WTC11 (cell line): ENCODE data around the gene OS9. TPM values are rescaled to one million over a fixed set of nuclear protein-coding genes. Genes with fewer than 3 reads are reported as not detected.

Experiments used
- ATAC-seq: fragments of 200-7000 bp; cut with Tn5 transposase; 2 replicates; pipeline ENCODE4 v1.10.0; 2021; ENCODE audit warnings: mild to moderate bottlenecking, moderate library complexity
- CTCF ChIA-PET: fragments of 300-600 bp; sonication (Branson Sonifier 250); formaldehyde crosslinking; loops from one replicate; lab custom pipeline; 2021; ENCODE audit warnings: antibody characterized with exemption; lab: Charles Lee
- POLR2A ChIA-PET: fragments of 350-600 bp; sonication (Branson Sonifier 250); formaldehyde crosslinking; loops from one replicate; lab custom pipeline; 2021; ENCODE audit warnings: antibody characterized with exemption; lab: Charles Lee
- DNase-seq: peaks from one replicate; pipeline ENCODE4 v3.0.0; 2021; ENCODE audit warnings: low spot score
- H3K27ac Mint-ChIP-seq: 2 replicates; pipeline ENCODE4 v1.8.0; 2021; ENCODE audit warnings: mixed read lengths
- H3K27me3 Mint-ChIP-seq: 2 replicates; pipeline ENCODE4 v1.8.0; 2021; ENCODE audit warnings: low read depth, mild to moderate bottlenecking, moderate library complexity, mixed read lengths
- H3K36me3 Mint-ChIP-seq: 2 replicates; pipeline ENCODE4 v1.8.0; 2021; ENCODE audit warnings: mixed read lengths
- H3K4me1 Mint-ChIP-seq: 2 replicates; pipeline ENCODE4 v1.8.0; 2022; ENCODE audit warnings: mixed read lengths
- H3K4me3 Mint-ChIP-seq: 2 replicates; pipeline ENCODE4 v1.8.0; 2021; ENCODE audit warnings: mild to moderate bottlenecking, moderate library complexity, mixed read lengths
- H3K9me3 Mint-ChIP-seq: 2 replicates; pipeline ENCODE4 v1.8.0; 2021; ENCODE audit warnings: mixed read lengths
- FOXJ3 ChIP-seq: sonication (generic); formaldehyde crosslinking; IDR thresholded peaks from 2 replicates; pipeline ENCODE4 v1.9.0; 2021; ENCODE audit warnings: missing genetic modification reagents, mild to moderate bottlenecking, borderline replicate concordance
- MXD4 ChIP-seq: fragments of 250-450 bp; sonication (Bioruptor Pico); IDR thresholded peaks from 2 replicates; pipeline ENCODE4 v1.8.0; 2021; ENCODE audit warnings: mild to moderate bottlenecking, moderate library complexity, borderline replicate concordance
- NFE2L1 ChIP-seq: sonication (generic); formaldehyde crosslinking; IDR thresholded peaks from 2 replicates; pipeline ENCODE4 v1.8.1; 2023; ENCODE audit warnings: missing genetic modification reagents
- NR2C2 ChIP-seq: sonication (generic); formaldehyde crosslinking; IDR thresholded peaks from 2 replicates; pipeline ENCODE4 v1.8.0; 2022; ENCODE audit warnings: mild to moderate bottlenecking, missing genetic modification reagents
- RELA ChIP-seq: sonication (generic); formaldehyde crosslinking; IDR thresholded peaks from 2 replicates; pipeline ENCODE4 v1.8.1; 2022; ENCODE audit warnings: missing genetic modification reagents, mild to moderate bottlenecking, borderline replicate concordance
- TCF7 ChIP-seq: sonication (generic); formaldehyde crosslinking; IDR thresholded peaks from 2 replicates; pipeline ENCODE4 v1.8.0; 2022; ENCODE audit warnings: mild to moderate bottlenecking, low read depth, missing genetic modification reagents, moderate library complexity
- TP53 ChIP-seq: sonication (generic); formaldehyde crosslinking; IDR thresholded peaks from 2 replicates; pipeline ENCODE4 v1.8.1; 2023; ENCODE audit warnings: mild to moderate bottlenecking, missing genetic modification reagents
- ZBTB21 ChIP-seq: sonication (generic); formaldehyde crosslinking; IDR thresholded peaks from 2 replicates; pipeline ENCODE4 v1.8.1; 2023; ENCODE audit warnings: mild to moderate bottlenecking, missing genetic modification reagents, borderline replicate concordance
- ZNF121 ChIP-seq: sonication (generic); formaldehyde crosslinking; IDR thresholded peaks from 2 replicates; pipeline ENCODE4 v1.8.0; 2023; ENCODE audit warnings: missing genetic modification reagents
- ZNF138 ChIP-seq: sonication (generic); formaldehyde crosslinking; conservative IDR thresholded peaks from 2 replicates; pipeline ENCODE4 v1.8.1; 2022; ENCODE audit warnings: mild to moderate bottlenecking, moderate library complexity, missing genetic modification reagents
- ZNF232 ChIP-seq: sonication (generic); formaldehyde crosslinking; IDR thresholded peaks from 2 replicates; pipeline ENCODE4 v1.8.0; 2022; ENCODE audit warnings: mild to moderate bottlenecking, missing genetic modification reagents
- ZNF396 ChIP-seq: fragments of 250-450 bp; sonication (Bioruptor Pico); IDR thresholded peaks from 2 replicates; pipeline ENCODE4 v1.8.0; 2021; ENCODE audit warnings: mild to moderate bottlenecking, moderate library complexity, borderline replicate concordance
- total RNA-seq: library from RNA; stranded (reverse); gene quantifications from 3 replicates; pipeline ENCODE4 v1.2.3, GENCODE V29; 2021
- TF ChIP-seq, protein P1 (sequence below): fragments of 200-600 bp; IDR thresholded peaks from 2 replicates; pipeline ENCODE4 v1.8.0; 2022; ENCODE audit warnings: antibody characterized with exemption
- TF ChIP-seq, protein P2 (sequence below): sonication (generic); formaldehyde crosslinking; IDR thresholded peaks from 2 replicates; pipeline ENCODE4 v1.8.1; 2023; ENCODE audit warnings: mild to moderate bottlenecking, missing genetic modification reagents
- TF ChIP-seq, protein P3 (sequence below): fragments of 250-450 bp; sonication (Bioruptor Pico); IDR thresholded peaks from 2 replicates; pipeline ENCODE4 v1.9.0; 2021; ENCODE audit warnings: mild to moderate bottlenecking
- TF ChIP-seq, protein P4 (sequence below): sonication (generic); formaldehyde crosslinking; IDR thresholded peaks from 2 replicates; pipeline ENCODE4 v1.8.1; 2023; ENCODE audit warnings: mild to moderate bottlenecking, missing genetic modification reagents, borderline replicate concordance
- TF ChIP-seq, protein P5 (sequence below): sonication (generic); formaldehyde crosslinking; IDR thresholded peaks from 2 replicates; pipeline ENCODE4 v1.8.1; 2022; ENCODE audit warnings: mild to moderate bottlenecking, moderate library complexity, missing genetic modification reagents
- TF ChIP-seq, protein P6 (sequence below): sonication (generic); formaldehyde crosslinking; IDR thresholded peaks from 2 replicates; pipeline ENCODE4 v1.8.1; 2023; ENCODE audit warnings: mild to moderate bottlenecking, moderate library complexity, missing genetic modification reagents
- TF ChIP-seq, protein P7 (sequence below): sonication (generic); formaldehyde crosslinking; IDR thresholded peaks from 2 replicates; pipeline ENCODE4 v1.8.0; 2023; ENCODE audit warnings: missing genetic modification reagents
- TF ChIP-seq, protein P8 (sequence below): sonication (generic); formaldehyde crosslinking; IDR thresholded peaks from 2 replicates; pipeline ENCODE4 v1.8.0; 2022; ENCODE audit warnings: mild to moderate bottlenecking, missing genetic modification reagents
- TF ChIP-seq, protein P9 (sequence below): fragments of 250-450 bp; sonication (Bioruptor Pico); IDR thresholded peaks from 2 replicates; pipeline ENCODE4 v1.9.0; 2021; ENCODE audit warnings: moderate library complexity, mild to moderate bottlenecking, inconsistent platforms, borderline replicate concordance

OS9 gene
- total RNA-seq, 1 experiment from 2014 or later: 77.5 TPM

DNA sequence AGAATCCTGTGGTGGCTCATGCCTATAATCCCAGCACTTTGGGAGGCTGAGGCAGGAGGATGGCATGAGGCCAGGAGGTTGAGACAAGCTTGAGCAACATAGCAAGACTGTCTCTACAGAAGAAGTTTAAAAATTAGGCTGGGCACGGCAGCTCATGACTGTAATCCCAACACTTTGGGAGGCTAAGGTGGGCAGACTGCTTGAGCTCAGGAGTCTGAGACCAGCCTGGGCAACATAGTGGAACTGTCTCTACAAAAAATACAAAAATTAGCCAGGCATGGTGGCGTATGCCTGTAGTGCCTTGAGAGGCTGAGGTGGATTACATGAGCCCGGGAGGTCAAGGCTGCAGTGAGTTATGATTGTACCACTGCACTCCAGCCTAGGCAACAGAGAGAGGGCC is 73.9 kb downstream of the OS9 start (continued):
- TF ChIP-seq RELA (CRISPR knock-in tag) (no peak), NFE2L1 (CRISPR knock-in tag) (no peak), FOXJ3 (CRISPR knock-in tag) (no peak), MXD4 (no peak), ZNF232 (CRISPR knock-in tag) (no peak), NR2C2 (CRISPR knock-in tag) (no peak), TCF7 (CRISPR knock-in tag) (no peak)

DNA sequence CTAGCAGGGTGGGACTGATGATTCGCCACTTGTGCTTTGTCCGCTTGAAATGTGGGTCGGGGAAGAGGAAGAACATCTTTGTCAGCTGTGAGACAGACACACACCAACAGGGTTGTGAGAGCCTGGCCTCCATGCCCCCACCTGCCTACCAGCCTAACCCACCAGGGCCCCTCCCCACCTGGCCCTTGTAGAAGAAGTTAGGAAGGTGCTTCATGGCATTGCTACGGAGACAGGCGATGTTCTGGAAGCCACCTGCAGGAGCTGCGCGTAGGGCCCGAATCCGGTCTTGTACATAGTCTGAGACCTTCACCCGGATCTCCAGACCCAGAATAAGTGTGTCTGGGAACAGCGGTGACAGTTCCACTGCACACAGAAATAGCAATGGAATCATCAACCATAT is 75.7 kb downstream of the OS9 start:
- CTCF ChIA-PET: no interaction called here
- ATAC-seq: no peak
- TF ChIP-seq, protein P1, sequence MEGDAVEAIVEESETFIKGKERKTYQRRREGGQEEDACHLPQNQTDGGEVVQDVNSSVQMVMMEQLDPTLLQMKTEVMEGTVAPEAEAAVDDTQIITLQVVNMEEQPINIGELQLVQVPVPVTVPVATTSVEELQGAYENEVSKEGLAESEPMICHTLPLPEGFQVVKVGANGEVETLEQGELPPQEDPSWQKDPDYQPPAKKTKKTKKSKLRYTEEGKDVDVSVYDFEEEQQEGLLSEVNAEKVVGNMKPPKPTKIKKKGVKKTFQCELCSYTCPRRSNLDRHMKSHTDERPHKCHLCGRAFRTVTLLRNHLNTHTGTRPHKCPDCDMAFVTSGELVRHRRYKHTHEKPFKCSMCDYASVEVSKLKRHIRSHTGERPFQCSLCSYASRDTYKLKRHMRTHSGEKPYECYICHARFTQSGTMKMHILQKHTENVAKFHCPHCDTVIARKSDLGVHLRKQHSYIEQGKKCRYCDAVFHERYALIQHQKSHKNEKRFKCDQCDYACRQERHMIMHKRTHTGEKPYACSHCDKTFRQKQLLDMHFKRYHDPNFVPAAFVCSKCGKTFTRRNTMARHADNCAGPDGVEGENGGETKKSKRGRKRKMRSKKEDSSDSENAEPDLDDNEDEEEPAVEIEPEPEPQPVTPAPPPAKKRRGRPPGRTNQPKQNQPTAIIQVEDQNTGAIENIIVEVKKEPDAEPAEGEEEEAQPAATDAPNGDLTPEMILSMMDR: no peak
- TF ChIP-seq, protein P2, sequence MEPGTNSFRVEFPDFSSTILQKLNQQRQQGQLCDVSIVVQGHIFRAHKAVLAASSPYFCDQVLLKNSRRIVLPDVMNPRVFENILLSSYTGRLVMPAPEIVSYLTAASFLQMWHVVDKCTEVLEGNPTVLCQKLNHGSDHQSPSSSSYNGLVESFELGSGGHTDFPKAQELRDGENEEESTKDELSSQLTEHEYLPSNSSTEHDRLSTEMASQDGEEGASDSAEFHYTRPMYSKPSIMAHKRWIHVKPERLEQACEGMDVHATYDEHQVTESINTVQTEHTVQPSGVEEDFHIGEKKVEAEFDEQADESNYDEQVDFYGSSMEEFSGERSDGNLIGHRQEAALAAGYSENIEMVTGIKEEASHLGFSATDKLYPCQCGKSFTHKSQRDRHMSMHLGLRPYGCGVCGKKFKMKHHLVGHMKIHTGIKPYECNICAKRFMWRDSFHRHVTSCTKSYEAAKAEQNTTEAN (CRISPR knock-in tag): no peak
- TF ChIP-seq, protein P3, sequence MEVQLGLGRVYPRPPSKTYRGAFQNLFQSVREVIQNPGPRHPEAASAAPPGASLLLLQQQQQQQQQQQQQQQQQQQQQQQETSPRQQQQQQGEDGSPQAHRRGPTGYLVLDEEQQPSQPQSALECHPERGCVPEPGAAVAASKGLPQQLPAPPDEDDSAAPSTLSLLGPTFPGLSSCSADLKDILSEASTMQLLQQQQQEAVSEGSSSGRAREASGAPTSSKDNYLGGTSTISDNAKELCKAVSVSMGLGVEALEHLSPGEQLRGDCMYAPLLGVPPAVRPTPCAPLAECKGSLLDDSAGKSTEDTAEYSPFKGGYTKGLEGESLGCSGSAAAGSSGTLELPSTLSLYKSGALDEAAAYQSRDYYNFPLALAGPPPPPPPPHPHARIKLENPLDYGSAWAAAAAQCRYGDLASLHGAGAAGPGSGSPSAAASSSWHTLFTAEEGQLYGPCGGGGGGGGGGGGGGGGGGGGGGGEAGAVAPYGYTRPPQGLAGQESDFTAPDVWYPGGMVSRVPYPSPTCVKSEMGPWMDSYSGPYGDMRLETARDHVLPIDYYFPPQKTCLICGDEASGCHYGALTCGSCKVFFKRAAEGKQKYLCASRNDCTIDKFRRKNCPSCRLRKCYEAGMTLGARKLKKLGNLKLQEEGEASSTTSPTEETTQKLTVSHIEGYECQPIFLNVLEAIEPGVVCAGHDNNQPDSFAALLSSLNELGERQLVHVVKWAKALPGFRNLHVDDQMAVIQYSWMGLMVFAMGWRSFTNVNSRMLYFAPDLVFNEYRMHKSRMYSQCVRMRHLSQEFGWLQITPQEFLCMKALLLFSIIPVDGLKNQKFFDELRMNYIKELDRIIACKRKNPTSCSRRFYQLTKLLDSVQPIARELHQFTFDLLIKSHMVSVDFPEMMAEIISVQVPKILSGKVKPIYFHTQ (CRISPR knock-in tag): no peak
- no peak for TF ChIP-seq ZNF138 (CRISPR knock-in tag)
- TF ChIP-seq, protein P4, sequence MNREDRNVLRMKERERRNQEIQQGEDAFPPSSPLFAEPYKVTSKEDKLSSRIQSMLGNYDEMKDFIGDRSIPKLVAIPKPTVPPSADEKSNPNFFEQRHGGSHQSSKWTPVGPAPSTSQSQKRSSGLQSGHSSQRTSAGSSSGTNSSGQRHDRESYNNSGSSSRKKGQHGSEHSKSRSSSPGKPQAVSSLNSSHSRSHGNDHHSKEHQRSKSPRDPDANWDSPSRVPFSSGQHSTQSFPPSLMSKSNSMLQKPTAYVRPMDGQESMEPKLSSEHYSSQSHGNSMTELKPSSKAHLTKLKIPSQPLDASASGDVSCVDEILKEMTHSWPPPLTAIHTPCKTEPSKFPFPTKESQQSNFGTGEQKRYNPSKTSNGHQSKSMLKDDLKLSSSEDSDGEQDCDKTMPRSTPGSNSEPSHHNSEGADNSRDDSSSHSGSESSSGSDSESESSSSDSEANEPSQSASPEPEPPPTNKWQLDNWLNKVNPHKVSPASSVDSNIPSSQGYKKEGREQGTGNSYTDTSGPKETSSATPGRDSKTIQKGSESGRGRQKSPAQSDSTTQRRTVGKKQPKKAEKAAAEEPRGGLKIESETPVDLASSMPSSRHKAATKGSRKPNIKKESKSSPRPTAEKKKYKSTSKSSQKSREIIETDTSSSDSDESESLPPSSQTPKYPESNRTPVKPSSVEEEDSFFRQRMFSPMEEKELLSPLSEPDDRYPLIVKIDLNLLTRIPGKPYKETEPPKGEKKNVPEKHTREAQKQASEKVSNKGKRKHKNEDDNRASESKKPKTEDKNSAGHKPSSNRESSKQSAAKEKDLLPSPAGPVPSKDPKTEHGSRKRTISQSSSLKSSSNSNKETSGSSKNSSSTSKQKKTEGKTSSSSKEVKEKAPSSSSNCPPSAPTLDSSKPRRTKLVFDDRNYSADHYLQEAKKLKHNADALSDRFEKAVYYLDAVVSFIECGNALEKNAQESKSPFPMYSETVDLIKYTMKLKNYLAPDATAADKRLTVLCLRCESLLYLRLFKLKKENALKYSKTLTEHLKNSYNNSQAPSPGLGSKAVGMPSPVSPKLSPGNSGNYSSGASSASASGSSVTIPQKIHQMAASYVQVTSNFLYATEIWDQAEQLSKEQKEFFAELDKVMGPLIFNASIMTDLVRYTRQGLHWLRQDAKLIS (CRISPR knock-in tag): no peak
- TF ChIP-seq, protein P5, sequence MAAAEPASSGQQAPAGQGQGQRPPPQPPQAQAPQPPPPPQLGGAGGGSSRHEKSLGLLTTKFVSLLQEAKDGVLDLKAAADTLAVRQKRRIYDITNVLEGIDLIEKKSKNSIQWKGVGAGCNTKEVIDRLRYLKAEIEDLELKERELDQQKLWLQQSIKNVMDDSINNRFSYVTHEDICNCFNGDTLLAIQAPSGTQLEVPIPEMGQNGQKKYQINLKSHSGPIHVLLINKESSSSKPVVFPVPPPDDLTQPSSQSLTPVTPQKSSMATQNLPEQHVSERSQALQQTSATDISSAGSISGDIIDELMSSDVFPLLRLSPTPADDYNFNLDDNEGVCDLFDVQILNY (CRISPR knock-in tag): no peak
- TF ChIP-seq, protein P6, sequence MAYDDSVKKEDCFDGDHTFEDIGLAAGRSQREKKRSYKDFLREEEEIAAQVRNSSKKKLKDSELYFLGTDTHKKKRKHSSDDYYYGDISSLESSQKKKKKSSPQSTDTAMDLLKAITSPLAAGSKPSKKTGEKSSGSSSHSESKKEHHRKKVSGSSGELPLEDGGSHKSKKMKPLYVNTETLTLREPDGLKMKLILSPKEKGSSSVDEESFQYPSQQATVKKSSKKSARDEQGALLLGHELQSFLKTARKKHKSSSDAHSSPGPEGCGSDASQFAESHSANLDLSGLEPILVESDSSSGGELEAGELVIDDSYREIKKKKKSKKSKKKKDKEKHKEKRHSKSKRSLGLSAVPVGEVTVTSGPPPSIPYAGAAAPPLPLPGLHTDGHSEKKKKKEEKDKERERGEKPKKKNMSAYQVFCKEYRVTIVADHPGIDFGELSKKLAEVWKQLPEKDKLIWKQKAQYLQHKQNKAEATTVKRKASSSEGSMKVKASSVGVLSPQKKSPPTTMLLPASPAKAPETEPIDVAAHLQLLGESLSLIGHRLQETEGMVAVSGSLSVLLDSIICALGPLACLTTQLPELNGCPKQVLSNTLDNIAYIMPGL: no peak
- TF ChIP-seq ZBTB21 (CRISPR knock-in tag): no peak
- TF ChIP-seq, protein P7, sequence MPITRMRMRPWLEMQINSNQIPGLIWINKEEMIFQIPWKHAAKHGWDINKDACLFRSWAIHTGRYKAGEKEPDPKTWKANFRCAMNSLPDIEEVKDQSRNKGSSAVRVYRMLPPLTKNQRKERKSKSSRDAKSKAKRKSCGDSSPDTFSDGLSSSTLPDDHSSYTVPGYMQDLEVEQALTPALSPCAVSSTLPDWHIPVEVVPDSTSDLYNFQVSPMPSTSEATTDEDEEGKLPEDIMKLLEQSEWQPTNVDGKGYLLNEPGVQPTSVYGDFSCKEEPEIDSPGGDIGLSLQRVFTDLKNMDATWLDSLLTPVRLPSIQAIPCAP (CRISPR knock-in tag): no peak
- TF ChIP-seq, protein P8, sequence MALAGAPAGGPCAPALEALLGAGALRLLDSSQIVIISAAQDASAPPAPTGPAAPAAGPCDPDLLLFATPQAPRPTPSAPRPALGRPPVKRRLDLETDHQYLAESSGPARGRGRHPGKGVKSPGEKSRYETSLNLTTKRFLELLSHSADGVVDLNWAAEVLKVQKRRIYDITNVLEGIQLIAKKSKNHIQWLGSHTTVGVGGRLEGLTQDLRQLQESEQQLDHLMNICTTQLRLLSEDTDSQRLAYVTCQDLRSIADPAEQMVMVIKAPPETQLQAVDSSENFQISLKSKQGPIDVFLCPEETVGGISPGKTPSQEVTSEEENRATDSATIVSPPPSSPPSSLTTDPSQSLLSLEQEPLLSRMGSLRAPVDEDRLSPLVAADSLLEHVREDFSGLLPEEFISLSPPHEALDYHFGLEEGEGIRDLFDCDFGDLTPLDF (CRISPR knock-in tag): no peak
- TF ChIP-seq, protein P9, sequence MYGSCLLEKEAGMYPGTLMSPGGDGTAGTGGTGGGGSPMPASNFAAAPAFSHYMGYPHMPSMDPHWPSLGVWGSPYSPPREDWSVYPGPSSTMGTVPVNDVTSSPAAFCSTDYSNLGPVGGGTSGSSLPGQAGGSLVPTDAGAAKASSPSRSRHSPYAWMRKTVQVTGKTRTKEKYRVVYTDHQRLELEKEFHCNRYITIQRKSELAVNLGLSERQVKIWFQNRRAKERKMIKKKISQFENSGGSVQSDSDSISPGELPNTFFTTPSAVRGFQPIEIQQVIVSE (CRISPR knock-in tag): no peak
- no peak for TF ChIP-seq TP53 (CRISPR knock-in tag)
- TF ChIP-seq ZNF396 (CRISPR knock-in tag): no peak
- no peak for TF ChIP-seq ZNF121
- TF ChIP-seq, all 79 proteins: peak for 0
- no peak for DNase-seq
- POLR2A ChIA-PET: no interaction called here
- Mint-ChIP-seq H3K9me3 (no peaks in the 10 kb centered on the region), H3K4me1 (peaks cover 27% of the 10 kb centered on the region), H3K27ac (no peak overlapping the region), H3K4me3 (no peak overlapping the region), H3K27me3 (peaks cover 54% of the 10 kb centered on the region), H3K36me3 (peaks cover 23% of the 10 kb centered on the region)
